GM21390 (cell line): ENCODE results near the gene TBC1D10A.
A peak's percentile ranks its signal among the peaks of the same experiment; 100 is the strongest.

Experiments used
- ATAC-seq: cut with Tn5 transposase; IDR thresholded peaks from one replicate; pipeline ENCODE4 v1.9.1; 2021; ENCODE audit not compliant: unreplicated experiment

Gene TBC1D10A

GRCh38 chr22:30321461-30321860 is 5.3 kb downstream of the TBC1D10A start:
- ATAC-seq: no peak

- ATAC-seq: no peak
These were observed 6.7 kb downstream of the TBC1D10A start for GRCh38 chr22:30320021-30320556.

- ATAC-seq: no peak
These were observed 7.8 kb downstream of the TBC1D10A start for GRCh38 chr22:30318799-30319419.

- no peak for ATAC-seq
These were observed 9.0 kb downstream of the TBC1D10A start for GRCh38 chr22:30317778-30318177.

GRCh38 chr22:30315962-30316576 is 10.7 kb downstream of the TBC1D10A start:
- ATAC-seq: no peak

- ATAC-seq: no peak
These were observed 11.8 kb downstream of the TBC1D10A start for GRCh38 chr22:30314915-30315314.

- no peak for ATAC-seq
These were observed 13.0 kb downstream of the TBC1D10A start for GRCh38 chr22:30313527-30314363.

GRCh38 chr22:30312053-30312452 is 14.7 kb downstream of the TBC1D10A start:
- no peak for ATAC-seq

- no peak for ATAC-seq
These were observed 15.6 kb downstream of the TBC1D10A start for GRCh38 chr22:30310881-30311771.

GRCh38 chr22:30309951-30310741 is 16.6 kb downstream of the TBC1D10A start:
- ATAC-seq: peak; percentile 40

GRCh38 chr22:30308518-30309230 is 18.1 kb downstream of the TBC1D10A start:
- no peak for ATAC-seq

GRCh38 chr22:30308093-30308492 is 18.6 kb downstream of the TBC1D10A start:
- no peak for ATAC-seq

GRCh38 chr22:30307041-30307574 is 19.6 kb downstream of the TBC1D10A start:
- no peak for ATAC-seq

- ATAC-seq: no peak
These were observed 20.1 kb downstream of the TBC1D10A start for GRCh38 chr22:30306627-30307011.

GRCh38 chr22:30305906-30306626 is 20.7 kb downstream of the TBC1D10A start:
- no peak for ATAC-seq

- ATAC-seq: peak; percentile 47
These were observed 21.2 kb downstream of the TBC1D10A start for GRCh38 chr22:30305519-30305905.

- ATAC-seq: no peak
These were observed 22.1 kb downstream of the TBC1D10A start for GRCh38 chr22:30304495-30305244.

- ATAC-seq: no peak
These were observed 24.0 kb downstream of the TBC1D10A start for GRCh38 chr22:30302810-30303138.
